Mononuclear cell (primary cell): ENCODE results near the gene PDZRN4. TPM values are rescaled to one million over a fixed set of nuclear protein-coding genes. Genes with fewer than 3 reads are reported as not detected.

Source experiments
- H3K27me3 ChIP-seq: 2 replicates; pipeline ENCODE4 v1.6.0; 2011; ENCODE audit warnings: low read length, control low read depth; ENCODE audit not compliant: insufficient read depth
- H3K4me1 ChIP-seq: 2 replicates; pipeline ENCODE4 v1.5.1; 2011; ENCODE audit warnings: mild to moderate bottlenecking, low read length, control low read depth; ENCODE audit not compliant: insufficient read depth
- H3K4me3 ChIP-seq: 2 replicates; pipeline ENCODE4 v1.5.1; 2011; ENCODE audit warnings: mild to moderate bottlenecking, low read length, moderate library complexity
- H3K9me3 ChIP-seq: 2 replicates; pipeline ENCODE4 v1.5.1; 2011; ENCODE audit warnings: low read depth, mild to moderate bottlenecking, control low read depth, low read length
- total RNA-seq: library from RNA; depleted of rRNA; stranded (reverse); fragments of >200 nt; gene quantifications from one replicate; pipeline ENCODE4 v1.2.3, GENCODE V29; 2012

The PDZRN4 gene
- total RNA-seq, 1 donor, result not detected

- no peaks in the 10 kb centered on the region for H3K27me3 ChIP-seq
- no peak overlapping the region for H3K4me3 ChIP-seq
- no peaks in the 10 kb centered on the region for H3K9me3 ChIP-seq
Measured at GRCh38 chr12:41504976-41505375, 316.9 kb downstream of the PDZRN4 start.

GRCh38 chr12:41507286-41507685, 319.2 kb downstream of the PDZRN4 start:
- Histone ChIP-seq H3K27me3 (no peaks in the 10 kb centered on the region), H3K4me3 (no peak overlapping the region), H3K9me3 (no peaks in the 10 kb centered on the region), H3K4me1 (no peaks in the 10 kb centered on the region)

More at GRCh38 chr12:41504976-41505375, 316.9 kb downstream of the PDZRN4 start:
- H3K4me1 ChIP-seq, result no peaks in the 10 kb centered on the region

GRCh38 chr12:41509271-41510055, 321.3 kb downstream of the PDZRN4 start:
- no peaks in the 10 kb centered on the region for H3K4me1 ChIP-seq

GRCh38 chr12:41510470-41510869, 322.4 kb downstream of the PDZRN4 start:
- Histone ChIP-seq H3K4me1 (no peaks in the 10 kb centered on the region), H3K27me3 (no peaks in the 10 kb centered on the region), H3K4me3 (no peak overlapping the region), H3K9me3 (no peaks in the 10 kb centered on the region)

More at GRCh38 chr12:41509271-41510055, 321.3 kb downstream of the PDZRN4 start:
- no peak overlapping the region for H3K4me3 ChIP-seq
- H3K9me3 ChIP-seq, result no peaks in the 10 kb centered on the region
- no peaks in the 10 kb centered on the region for H3K27me3 ChIP-seq

GRCh38 chr12:41511247-41511646, 323.1 kb downstream of the PDZRN4 start:
- Histone ChIP-seq H3K27me3 (no peaks in the 10 kb centered on the region), H3K4me3 (no peak overlapping the region), H3K9me3 (no peaks in the 10 kb centered on the region), H3K4me1 (no peaks in the 10 kb centered on the region)

- Histone ChIP-seq H3K4me3 (no peak overlapping the region), H3K4me1 (no peaks in the 10 kb centered on the region), H3K9me3 (no peaks in the 10 kb centered on the region), H3K27me3 (no peaks in the 10 kb centered on the region)
Measured at GRCh38 chr12:41512497-41512896, 324.4 kb downstream of the PDZRN4 start.

- no peaks in the 10 kb centered on the region for H3K27me3 ChIP-seq
- no peaks in the 10 kb centered on the region for H3K4me1 ChIP-seq
- H3K4me3 ChIP-seq, result no peak overlapping the region
- no peaks in the 10 kb centered on the region for H3K9me3 ChIP-seq
Measured at GRCh38 chr12:41514021-41514777, 326.1 kb downstream of the PDZRN4 start.

- H3K4me3 ChIP-seq, result no peak overlapping the region
- no peaks in the 10 kb centered on the region for H3K27me3 ChIP-seq
- no peaks in the 10 kb centered on the region for H3K4me1 ChIP-seq
- H3K9me3 ChIP-seq, result no peaks in the 10 kb centered on the region
Measured at GRCh38 chr12:41514907-41515306, 326.8 kb downstream of the PDZRN4 start.

GRCh38 chr12:41515953-41516352, 327.8 kb downstream of the PDZRN4 start:
- Histone ChIP-seq H3K4me3 (no peak overlapping the region), H3K27me3 (no peaks in the 10 kb centered on the region), H3K4me1 (no peaks in the 10 kb centered on the region), H3K9me3 (no peaks in the 10 kb centered on the region)

GRCh38 chr12:41520869-41521268, 332.7 kb downstream of the PDZRN4 start:
- Histone ChIP-seq H3K9me3 (no peaks in the 10 kb centered on the region), H3K4me3 (no peak overlapping the region), H3K27me3 (no peaks in the 10 kb centered on the region), H3K4me1 (no peaks in the 10 kb centered on the region)

GRCh38 chr12:41521872-41522379, 333.8 kb downstream of the PDZRN4 start:
- Histone ChIP-seq H3K9me3 (no peaks in the 10 kb centered on the region), H3K4me3 (no peak overlapping the region), H3K27me3 (no peaks in the 10 kb centered on the region), H3K4me1 (no peaks in the 10 kb centered on the region)

- no peaks in the 10 kb centered on the region for H3K9me3 ChIP-seq
Measured at GRCh38 chr12:41527062-41527461, 338.9 kb downstream of the PDZRN4 start.

GRCh38 chr12:41527534-41528116, 339.5 kb downstream of the PDZRN4 start:
- no peaks in the 10 kb centered on the region for H3K9me3 ChIP-seq

More at GRCh38 chr12:41527062-41527461, 338.9 kb downstream of the PDZRN4 start:
- no peaks in the 10 kb centered on the region for H3K27me3 ChIP-seq
- H3K4me3 ChIP-seq, result no peak overlapping the region
- no peaks in the 10 kb centered on the region for H3K4me1 ChIP-seq

GRCh38 chr12:41528874-41529273, 340.8 kb downstream of the PDZRN4 start:
- no peaks in the 10 kb centered on the region for H3K4me1 ChIP-seq
- H3K4me3 ChIP-seq, result no peak overlapping the region
- H3K9me3 ChIP-seq, result no peaks in the 10 kb centered on the region
- no peaks in the 10 kb centered on the region for H3K27me3 ChIP-seq

More at GRCh38 chr12:41527534-41528116, 339.5 kb downstream of the PDZRN4 start:
- Histone ChIP-seq H3K27me3 (no peaks in the 10 kb centered on the region), H3K4me3 (no peak overlapping the region), H3K4me1 (no peaks in the 10 kb centered on the region)

- no peak overlapping the region for H3K4me3 ChIP-seq
- no peaks in the 10 kb centered on the region for H3K27me3 ChIP-seq
- H3K4me1 ChIP-seq, result no peaks in the 10 kb centered on the region
- no peaks in the 10 kb centered on the region for H3K9me3 ChIP-seq
Measured at GRCh38 chr12:41530441-41530840, 342.3 kb downstream of the PDZRN4 start.
